Cardiac muscle cell (in vitro differentiated cells and primary cell): ENCODE results near the gene LRRC34. TPM values are rescaled to one million over a fixed set of nuclear protein-coding genes. Genes with fewer than 3 reads are reported as not detected.
A peak's percentile ranks its signal among the peaks of the same experiment; 100 is the strongest.

Source experiments
- DNase-seq, 2 donors: peaks; one replicate each; pipeline versions ENCODE4 v3.0.0 to v3.0.0-alpha.2; 2010 to 2017; ENCODE audit warnings: low read depth in 1 of 2, low spot score in 1 of 2
- H3K27ac ChIP-seq: fragments of 200-600 bp; sonication (generic); 2 replicates; pipeline ENCODE4 v1.5.1; 2016
- H3K27me3 ChIP-seq: fragments of 200-600 bp; sonication (generic); 2 replicates; pipeline ENCODE4 v1.6.0; 2016; ENCODE audit warnings: control low read depth
- H3K36me3 ChIP-seq: fragments of 200-600 bp; sonication (generic); 2 replicates; pipeline ENCODE4 v1.5.1; 2016; ENCODE audit warnings: control low read depth
- H3K4me1 ChIP-seq: fragments of 200-600 bp; sonication (generic); 2 replicates; pipeline ENCODE4 v1.8.1; 2017; ENCODE audit warnings: low read depth, mild to moderate bottlenecking, mixed run types
- H3K4me3 ChIP-seq: fragments of 200-600 bp; sonication (generic); 2 replicates; pipeline ENCODE4 v1.5.1; 2016; ENCODE audit warnings: mild to moderate bottlenecking
- H3K9me3 ChIP-seq: fragments of 200-600 bp; sonication (generic); 2 replicates; pipeline ENCODE4 v1.5.1; 2017; ENCODE audit warnings: low read depth, mild to moderate bottlenecking, control low read depth
- polyA plus RNA-seq: library from polyadenylated mRNA; unstranded; fragments of >200 nt; fragmentation: Nextera tagmentation; extraction: Ambion mirVana; gene quantifications from 2 replicates; pipeline ENCODE4 v1.2.1, GENCODE V29; 2016
- total RNA-seq: library from RNA; depleted of rRNA; stranded (reverse); fragments of >200 nt; gene quantifications from 2 replicates; pipeline ENCODE4 v1.2.3, GENCODE V29; 2016
- TF ChIP-seq, protein P1 (sequence below): IDR thresholded peaks from 2 replicates; pipeline ENCODE4 v1.5.1; 2012; ENCODE audit warnings: low read depth, mild to moderate bottlenecking, low read length

LRRC34 gene
- total and polyA plus RNA-seq, 2 experiments from 2014 or later: 5.2 to 6.8 TPM

DNA sequence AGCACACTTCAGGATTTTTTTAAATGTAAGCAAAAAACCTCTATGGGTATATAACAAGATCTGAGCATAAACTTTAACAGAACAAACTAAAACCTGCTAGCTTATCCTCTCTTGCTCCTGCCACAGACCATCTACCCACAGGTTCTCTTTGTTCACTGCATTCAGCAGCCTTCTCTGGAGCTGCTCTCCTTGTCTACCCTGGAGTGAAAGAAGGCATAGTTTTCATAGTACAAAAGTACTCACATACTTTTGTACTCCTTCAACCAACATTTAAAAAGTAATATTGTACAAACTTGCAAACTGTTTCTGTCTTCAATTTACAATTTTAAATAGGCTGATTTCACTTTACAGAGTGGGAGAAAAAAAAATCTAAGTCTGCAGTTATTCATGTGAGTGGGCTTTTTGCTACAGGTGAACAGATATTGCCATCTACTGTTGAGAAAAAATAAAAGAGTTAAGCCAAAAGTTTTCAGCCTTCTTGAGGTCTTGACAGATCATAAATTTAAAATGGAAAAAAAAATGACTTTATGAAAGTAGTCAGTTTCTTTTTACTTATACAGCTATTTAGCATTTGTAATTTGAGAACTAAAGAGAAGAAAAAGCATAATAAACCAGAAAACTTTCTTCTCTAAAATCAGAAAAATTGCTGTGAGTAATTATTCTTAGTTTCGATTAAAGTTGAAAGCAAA is 68.2 kb downstream of the LRRC34 start:
- TF ChIP-seq, protein P1, sequence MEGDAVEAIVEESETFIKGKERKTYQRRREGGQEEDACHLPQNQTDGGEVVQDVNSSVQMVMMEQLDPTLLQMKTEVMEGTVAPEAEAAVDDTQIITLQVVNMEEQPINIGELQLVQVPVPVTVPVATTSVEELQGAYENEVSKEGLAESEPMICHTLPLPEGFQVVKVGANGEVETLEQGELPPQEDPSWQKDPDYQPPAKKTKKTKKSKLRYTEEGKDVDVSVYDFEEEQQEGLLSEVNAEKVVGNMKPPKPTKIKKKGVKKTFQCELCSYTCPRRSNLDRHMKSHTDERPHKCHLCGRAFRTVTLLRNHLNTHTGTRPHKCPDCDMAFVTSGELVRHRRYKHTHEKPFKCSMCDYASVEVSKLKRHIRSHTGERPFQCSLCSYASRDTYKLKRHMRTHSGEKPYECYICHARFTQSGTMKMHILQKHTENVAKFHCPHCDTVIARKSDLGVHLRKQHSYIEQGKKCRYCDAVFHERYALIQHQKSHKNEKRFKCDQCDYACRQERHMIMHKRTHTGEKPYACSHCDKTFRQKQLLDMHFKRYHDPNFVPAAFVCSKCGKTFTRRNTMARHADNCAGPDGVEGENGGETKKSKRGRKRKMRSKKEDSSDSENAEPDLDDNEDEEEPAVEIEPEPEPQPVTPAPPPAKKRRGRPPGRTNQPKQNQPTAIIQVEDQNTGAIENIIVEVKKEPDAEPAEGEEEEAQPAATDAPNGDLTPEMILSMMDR: peak; percentile 46
- Histone ChIP-seq H3K36me3 (no peaks in the 10 kb centered on the region), H3K4me1 (no peaks in the 10 kb centered on the region), H3K4me3 (no peak overlapping the region), H3K27me3 (peaks cover 9% of the 10 kb centered on the region), H3K9me3 (no peaks in the 10 kb centered on the region), H3K27ac (no peak overlapping the region)
- DNase-seq: peak in 1 of 2 donors; percentile 62

Other genes starting within 250 kb of the LRRC34 start
- gene MECOM, start 149.2 kb downstream of the LRRC34 start, total RNA-seq: 10.4 and 10.9 TPM in 2 replicates
- 6.1 and 11.1 TPM in 2 replicates for gene MECOM, start 149.2 kb downstream of the LRRC34 start, polyA plus RNA-seq
- gene TERC, start 47.8 kb downstream of the LRRC34 start, total RNA-seq: 7.1 and 45.9 TPM in 2 replicates
- gene TERC, start 47.8 kb downstream of the LRRC34 start, polyA plus RNA-seq: 0.61 TPM in 1 of 2 replicates, not detected in the other
- 1.7 TPM in 2 replicates for gene ACTRT3, start 43.3 kb downstream of the LRRC34 start, total RNA-seq
- gene ACTRT3, start 43.3 kb downstream of the LRRC34 start, polyA plus RNA-seq: 1.7 and 2.3 TPM in 2 replicates
- gene MYNN, start 39.5 kb downstream of the LRRC34 start, total RNA-seq: 7.9 and 16.7 TPM in 2 replicates
- gene MYNN, start 39.5 kb downstream of the LRRC34 start, polyA plus RNA-seq: 12.8 and 13.6 TPM in 2 replicates
- 0.15 TPM in 1 of 2 replicates, not detected in the other for gene LRRIQ4, start within 50 bp of the LRRC34 start, total RNA-seq
- gene LRRIQ4, start within 50 bp of the LRRC34 start, polyA plus RNA-seq: 0.34 TPM in 1 of 2 replicates, not detected in the other
- gene LRRC31, start 57.0 kb upstream of the LRRC34 start, total RNA-seq: not detected in 2 replicates
- not detected in 2 replicates for gene LRRC31, start 57.0 kb upstream of the LRRC34 start, polyA plus RNA-seq
- not detected in 2 replicates for gene SAMD7, start 98.7 kb upstream of the LRRC34 start, total RNA-seq
- not detected in 2 replicates for gene SAMD7, start 98.7 kb upstream of the LRRC34 start, polyA plus RNA-seq
- gene SEC62, start 153.9 kb upstream of the LRRC34 start, total RNA-seq: 18.9 and 26.7 TPM in 2 replicates
- 72.2 and 78.2 TPM in 2 replicates for gene SEC62, start 153.9 kb upstream of the LRRC34 start, polyA plus RNA-seq
- 0.53 TPM in 1 of 2 replicates, not detected in the other for gene GPR160, start 225.1 kb upstream of the LRRC34 start, total RNA-seq
- gene GPR160, start 225.1 kb upstream of the LRRC34 start, polyA plus RNA-seq: 2.2 and 2.6 TPM in 2 replicates